Heart left ventricle (tissue), 16 donors: ENCODE data around the gene NCOR1. TPM values are rescaled to one million over a fixed set of nuclear protein-coding genes. Genes with fewer than 3 reads are reported as not detected.

Experiments used
- ATAC-seq, 4 donors: fragments of 200-7000 bp; cut with Tn5 transposase; one replicate each; pipeline ENCODE4 v1.9.1; 2020 to 2022; ENCODE audit warnings: moderate library complexity in 4 of 4, mild to moderate bottlenecking in 3 of 4, moderate number of reproducible peaks in 1 of 4
- DNase-seq, 5 donors: peaks; one replicate each; pipeline ENCODE4 v3.0.0-alpha.2; 2020
- H3K27ac ChIP-seq, 12 donors: fragments of 200-600 bp; sonication (generic) in 4 of 12; one replicate each; pipeline versions ENCODE4 v1.5.0 to v1.8.0; 2016 to 2022; ENCODE audit warnings: mild to moderate bottlenecking in 2 of 12
- H3K27me3 ChIP-seq, 9 donors: fragments of 200-600 bp; sonication (generic) in 2 of 9; one replicate each; pipeline versions ENCODE4 v1.5.1 to v1.8.0; 2016 to 2022; ENCODE audit warnings: mild to moderate bottlenecking in 3 of 9
- H3K36me3 ChIP-seq, 9 donors: fragments of 200-600 bp; sonication (generic) in 2 of 9; one replicate each; pipeline versions ENCODE4 v1.5.0 to v1.8.0; 2018 to 2022; ENCODE audit warnings: mild to moderate bottlenecking in 2 of 9
- H3K4me1 ChIP-seq, 12 donors: fragments of 200-600 bp; sonication (generic) in 4 of 12; one replicate each; pipeline versions ENCODE4 v1.5.0 to v1.8.0; 2016 to 2022; ENCODE audit warnings: mild to moderate bottlenecking in 3 of 12
- H3K4me3 ChIP-seq, 12 donors: fragments of 200-600 bp; sonication (generic) in 4 of 12; one replicate each; pipeline versions ENCODE4 v1.5.0 to v1.8.0; 2017 to 2022; ENCODE audit warnings: mild to moderate bottlenecking in 9 of 12, moderate library complexity in 4 of 12
- H3K9me3 ChIP-seq, 12 donors: fragments of 200-600 bp; sonication (generic) in 4 of 12; one replicate each; pipeline versions ENCODE4 v1.5.0 to v1.8.0; 2016 to 2022; ENCODE audit warnings: mild to moderate bottlenecking in 1 of 12
- POLR2A ChIP-seq, 2 donors: fragments of 450-650 bp; IDR thresholded peaks; one replicate each; pipeline ENCODE4 v1.6.1; 2017; ENCODE audit warnings: antibody characterized with exemption in 2 of 2, mild to moderate bottlenecking in 2 of 2, moderate library complexity in 2 of 2
- WGBS, 4 donors: extraction: QIAGEN DNeasy Blood & Tissue Kit in 2 of 4; methylation state at CpG; one replicate each; pipeline versions ENCODE4 v1.1.5 to v1.1.7; 2013 to 2018; 5-methylcytosine and 5-hydroxymethylcytosine counted together
- intact Hi-C, 10 donors: fragments of 100-400 bp; cut with DNase I; formaldehyde crosslinking; loops; one replicate each; pipeline versions ENCODE4 v1.11.1 to v1.14.2; 2022
- polyA plus RNA-seq, 2 donors: library from polyadenylated mRNA; stranded (reverse); fragments of 200-250 nt; gene quantifications; one replicate each; pipeline ENCODE4 v1.2.3, GENCODE V29; 2013
- total RNA-seq, 9 donors: library from RNA; depleted of rRNA in 2 of 9; stranded (reverse); fragments of >200 nt in 2 of 9; fragmentation: NEBNext Ultra II Directional in 3 of 9; extraction: Animal tissue kit (Norgen Biotek cat#: 25700) in 3 of 9; gene quantifications; one replicate each; pipeline versions ENCODE4 v1.1.0 to v1.2.4, GENCODE V29; 2016 to 2023
- TF ChIP-seq, protein P1 (sequence below), 12 donors: fragments of 200-600 bp; sonication (generic) in 4 of 12; IDR thresholded peaks; one replicate each; pipeline versions ENCODE4 v1.5.0 to v1.8.0; 2018 to 2022; ENCODE audit warnings: antibody characterized with exemption in 12 of 12, mild to moderate bottlenecking in 5 of 12
- donor health status: ischemic (EF 13 %, LVEDD 7.1; RV severe dilation, severe dysfunction).
- donor health status: healthy with polysubstance abuse.
- donor health status: DM: no; HTN: yes; CAD: no.
- donor health status: DM: no; HTN: no; CAD: no.
- donor health status: ischemic (EF 25% LVEDD 6.9; RV normal size, moderate dysfunction).
- donor health status: ischemic (EF 25% LVEDD 5.7; RV mildly dilated, moderate dysfunction).
- donor health status: healthy.
- donor health status: DM: yes; HTN: yes; CAD: no.
- donor health status: ischemic (EF 35%, LVEDD 5.7; RV mildly dilated, moderate dysfunction).
- donor health status: nonischemic (EF 11% LVEDD 7.7; RV severe dilation, severe dysfunction).
- donor health status: DM: yes; HTN: yes; CAD: no.
- donor health status: PGD.
- donor health status: ischemic (EF 29% LVEDD 5.4; RV normal size, mild dysfunction).
- donor health status: nonischemic (EF 23%, LVEDD 6.1; RV moderate dilation, normal function).

Gene NCOR1
- total and polyA plus RNA-seq, 11 donors, result 35.2 to 92.2 (median 74.1) TPM

DNA sequence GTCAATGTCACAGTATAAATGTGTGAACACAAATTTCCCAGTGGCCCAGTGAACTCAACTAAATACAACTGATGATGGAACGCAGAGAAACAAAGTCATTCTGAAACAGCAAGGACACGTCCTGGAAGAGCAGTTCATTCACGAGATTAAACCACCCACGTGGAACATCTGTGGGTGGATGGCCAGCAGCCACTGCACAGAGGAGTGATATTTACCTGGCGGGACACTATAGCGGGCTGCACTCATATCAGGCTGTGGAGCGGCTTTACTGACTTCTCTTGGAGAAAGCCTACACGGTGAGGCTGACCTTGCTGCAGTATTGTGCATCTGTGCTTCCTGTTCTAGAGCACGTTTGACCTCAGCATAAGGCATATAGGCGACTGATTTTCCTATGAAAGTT, 128.4 kb downstream of the NCOR1 start:
- H3K4me1 ChIP-seq, result peaks cover 0 to 11% (median 0%) of the 10 kb centered on the region in 12 donors
- intact Hi-C loops, result no loop called here
- no peaks in the 10 kb centered on the region for H3K27me3 ChIP-seq
- H3K9me3 ChIP-seq, result no peaks in the 10 kb centered on the region
- H3K36me3 ChIP-seq, result peaks cover 0 to 75% (median 54%) of the 10 kb centered on the region in 9 donors
- ATAC-seq, result peak in 1 of 4 donors; percentile 53
- H3K4me3 ChIP-seq, result no peak overlapping the region
- TF ChIP-seq POLR2A (IDR thresholded peaks at IDR 0.05), result no peak
- TF ChIP-seq, protein P1, sequence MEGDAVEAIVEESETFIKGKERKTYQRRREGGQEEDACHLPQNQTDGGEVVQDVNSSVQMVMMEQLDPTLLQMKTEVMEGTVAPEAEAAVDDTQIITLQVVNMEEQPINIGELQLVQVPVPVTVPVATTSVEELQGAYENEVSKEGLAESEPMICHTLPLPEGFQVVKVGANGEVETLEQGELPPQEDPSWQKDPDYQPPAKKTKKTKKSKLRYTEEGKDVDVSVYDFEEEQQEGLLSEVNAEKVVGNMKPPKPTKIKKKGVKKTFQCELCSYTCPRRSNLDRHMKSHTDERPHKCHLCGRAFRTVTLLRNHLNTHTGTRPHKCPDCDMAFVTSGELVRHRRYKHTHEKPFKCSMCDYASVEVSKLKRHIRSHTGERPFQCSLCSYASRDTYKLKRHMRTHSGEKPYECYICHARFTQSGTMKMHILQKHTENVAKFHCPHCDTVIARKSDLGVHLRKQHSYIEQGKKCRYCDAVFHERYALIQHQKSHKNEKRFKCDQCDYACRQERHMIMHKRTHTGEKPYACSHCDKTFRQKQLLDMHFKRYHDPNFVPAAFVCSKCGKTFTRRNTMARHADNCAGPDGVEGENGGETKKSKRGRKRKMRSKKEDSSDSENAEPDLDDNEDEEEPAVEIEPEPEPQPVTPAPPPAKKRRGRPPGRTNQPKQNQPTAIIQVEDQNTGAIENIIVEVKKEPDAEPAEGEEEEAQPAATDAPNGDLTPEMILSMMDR (IDR thresholded peaks at IDR 0.05), result no peak
- H3K27ac ChIP-seq, result no peak overlapping the region
- no peak for DNase-seq
- 75 to 84% (median 79%) methylated on average over 10 of the region's 10 CpGs for WGBS, 4 donors

DNA sequence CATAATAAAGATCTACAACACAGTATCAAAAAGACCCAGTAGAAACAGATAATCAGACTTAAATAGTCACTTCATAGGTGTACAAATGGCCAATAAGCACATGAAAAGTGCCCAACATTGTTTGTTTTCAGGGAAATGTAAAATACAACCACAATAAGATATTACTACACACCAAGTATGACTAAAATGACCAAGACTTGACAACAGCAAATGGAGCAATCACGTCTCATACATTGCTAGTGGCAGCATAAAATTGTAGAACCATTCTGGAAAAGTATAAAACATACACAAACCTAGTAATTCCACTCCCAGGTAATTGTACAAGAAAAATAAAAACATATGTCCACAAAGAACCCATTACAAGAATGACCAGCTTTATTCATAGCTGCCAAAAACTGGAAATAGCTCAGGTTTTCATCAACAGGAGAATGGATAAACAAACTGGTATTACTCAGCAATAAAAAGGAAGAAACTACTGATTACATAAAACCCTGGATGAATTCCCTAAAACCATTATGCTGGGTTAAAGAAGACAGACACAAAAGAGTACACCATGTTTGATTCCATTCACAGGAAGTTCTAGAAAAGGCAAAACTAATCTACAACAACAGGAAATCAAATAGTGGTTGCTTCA, 130.2 kb downstream of the NCOR1 start:
- H3K4me1 ChIP-seq, result peaks cover 0 to 11% (median 0%) of the 10 kb centered on the region in 12 donors
- no peaks in the 10 kb centered on the region for H3K9me3 ChIP-seq
- H3K27me3 ChIP-seq, result no peaks in the 10 kb centered on the region
- TF ChIP-seq, protein P1 (IDR thresholded peaks at IDR 0.05), result no peak
- TF ChIP-seq POLR2A (IDR thresholded peaks at IDR 0.05), result no peak
- no peak overlapping the region for H3K4me3 ChIP-seq
- DNase-seq, result no peak
- 95 to 100% (median 97%) methylated on average over 1 of the region's 1 CpG for WGBS, 4 donors
- peaks cover 0 to 72% (median 47%) of the 10 kb centered on the region in 9 donors for H3K36me3 ChIP-seq
- ATAC-seq, result peak in 2 of 4 donors; percentile 13 to 16
- H3K27ac ChIP-seq, result peak overlapping the region in 4 of 12 donors; percentile 7 to 67 (median 28)
- intact Hi-C loops, result no loop called here

DNA sequence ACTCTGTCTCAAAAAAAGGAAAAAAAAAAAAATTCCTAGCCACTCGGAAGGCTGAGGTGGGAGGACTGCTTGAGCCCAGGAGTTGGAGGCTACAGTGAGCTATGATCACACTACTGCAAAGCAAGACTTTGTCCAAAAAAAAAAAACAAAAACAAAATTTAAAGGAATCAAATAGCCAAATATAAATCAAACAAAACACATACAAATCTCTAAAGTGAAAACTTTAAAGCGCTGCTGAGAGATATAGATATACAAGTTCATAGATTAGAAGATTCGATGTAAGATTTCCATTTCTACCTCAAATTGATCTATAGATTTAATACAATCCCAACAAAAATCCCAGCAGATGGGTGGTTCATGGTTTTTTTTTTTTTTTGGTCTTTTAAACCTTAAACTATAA, 132.1 kb downstream of the NCOR1 start:
- DNase-seq (no peak), ATAC-seq (no peak)
- Histone ChIP-seq H3K36me3 (peaks cover 0 to 83% (median 67%) of the 10 kb centered on the region in 9 donors), H3K27me3 (no peaks in the 10 kb centered on the region), H3K4me3 (no peak overlapping the region), H3K4me1 (peaks cover 0 to 11% (median 0%) of the 10 kb centered on the region in 12 donors), H3K9me3 (no peaks in the 10 kb centered on the region), H3K27ac (no peak overlapping the region)
- TF ChIP-seq, protein P1 (IDR thresholded peaks at IDR 0.05), result no peak
- TF ChIP-seq POLR2A (IDR thresholded peaks at IDR 0.05), result no peak
- 94 to 99% (median 97%) methylated on average over 3 of the region's 3 CpGs for WGBS, 4 donors
- intact Hi-C loops, result no loop called here

DNA sequence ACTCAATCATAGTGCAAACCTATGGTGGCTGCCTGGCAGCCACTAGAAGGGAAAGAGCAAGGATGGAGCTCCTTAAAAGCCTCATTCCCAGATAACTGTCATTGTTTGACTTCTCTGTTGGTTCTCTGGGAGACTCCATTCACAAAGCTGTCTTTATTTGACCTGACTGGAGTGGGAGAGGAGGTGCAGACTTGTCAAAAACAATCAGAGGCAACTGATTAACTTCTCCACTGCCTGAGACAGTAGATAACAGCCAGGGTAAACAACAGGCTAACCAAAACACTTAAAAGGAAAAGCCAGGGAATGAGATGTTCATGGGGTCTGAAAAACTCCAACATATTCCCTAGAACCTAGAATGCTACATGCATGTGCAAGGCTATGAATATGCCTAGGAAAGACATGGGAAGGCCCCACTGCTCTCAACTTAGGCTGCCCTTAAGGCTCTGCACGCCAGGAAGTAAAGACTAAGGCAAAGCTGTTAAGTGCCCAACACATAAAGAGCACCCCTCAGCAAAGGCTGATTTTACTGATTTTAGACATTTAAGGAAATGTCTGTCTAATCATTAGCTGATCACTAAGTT, 133.7 kb downstream of the NCOR1 start:
- Histone ChIP-seq H3K4me3 (no peak overlapping the region), H3K27me3 (no peaks in the 10 kb centered on the region), H3K36me3 (peaks cover 0 to 92% (median 69%) of the 10 kb centered on the region in 9 donors), H3K27ac (no peak overlapping the region), H3K4me1 (peaks cover 0 to 11% (median 0%) of the 10 kb centered on the region in 12 donors), H3K9me3 (no peaks in the 10 kb centered on the region)
- TF ChIP-seq, protein P1 (IDR thresholded peaks at IDR 0.05), result no peak
- no peak for TF ChIP-seq POLR2A (IDR thresholded peaks at IDR 0.05)
- 100% methylated on average over 1 of the region's 1 CpG for WGBS, 4 donors
- ATAC-seq (no peak), DNase-seq (no peak)
- intact Hi-C loops, result no loop called here
